D721Med (cell line): ENCODE data around the gene LOC101059915.
"Not testable (repeated sequence)": the region's sequence is repeated elsewhere in the genome, so short reads cannot be mapped to it uniquely, and the experiment has no call there.

Experiments used
- DNase-seq: peaks from one replicate; pipeline ENCODE4 v3.0.0; 2011; ENCODE audit warnings: low spot score; ENCODE audit not compliant: insufficient read length
- FAIRE-seq: peaks from 2 replicates; lab custom pipeline; 2011; peaks lifted over from hg19 to GRCh38; lab: Jason Lieb, UNC
- TF ChIP-seq, protein P1 (sequence below): IDR thresholded peaks from 2 replicates; pipeline ENCODE4 v1.5.1; 2012; ENCODE audit warnings: mild to moderate bottlenecking, control low read depth; ENCODE audit not compliant: insufficient read depth; ENCODE audit errors: missing control alignments

Gene LOC101059915

DNA sequence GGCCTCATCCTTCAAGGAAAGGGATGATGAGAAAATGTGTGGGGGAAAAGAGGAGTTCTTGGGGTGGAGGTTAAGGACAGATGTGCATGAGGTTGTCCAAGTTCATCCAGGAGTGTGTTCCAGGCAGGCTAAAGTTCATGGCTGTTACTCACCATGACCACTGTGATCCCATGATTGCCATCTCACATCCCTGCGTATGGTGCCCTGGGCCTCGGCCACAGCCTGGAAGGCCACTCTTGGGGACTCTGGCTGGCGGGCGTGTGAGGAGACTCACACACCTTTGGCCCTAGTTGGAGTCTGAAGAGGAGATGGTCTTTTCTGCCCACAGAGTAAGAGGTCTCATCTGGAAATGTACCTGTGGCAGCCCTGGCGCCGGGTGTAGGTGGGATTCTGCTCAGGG, 7.4 kb upstream of the LOC101059915 start:
- DNase-seq (no peak), FAIRE-seq (no peak)
- TF ChIP-seq, protein P1, sequence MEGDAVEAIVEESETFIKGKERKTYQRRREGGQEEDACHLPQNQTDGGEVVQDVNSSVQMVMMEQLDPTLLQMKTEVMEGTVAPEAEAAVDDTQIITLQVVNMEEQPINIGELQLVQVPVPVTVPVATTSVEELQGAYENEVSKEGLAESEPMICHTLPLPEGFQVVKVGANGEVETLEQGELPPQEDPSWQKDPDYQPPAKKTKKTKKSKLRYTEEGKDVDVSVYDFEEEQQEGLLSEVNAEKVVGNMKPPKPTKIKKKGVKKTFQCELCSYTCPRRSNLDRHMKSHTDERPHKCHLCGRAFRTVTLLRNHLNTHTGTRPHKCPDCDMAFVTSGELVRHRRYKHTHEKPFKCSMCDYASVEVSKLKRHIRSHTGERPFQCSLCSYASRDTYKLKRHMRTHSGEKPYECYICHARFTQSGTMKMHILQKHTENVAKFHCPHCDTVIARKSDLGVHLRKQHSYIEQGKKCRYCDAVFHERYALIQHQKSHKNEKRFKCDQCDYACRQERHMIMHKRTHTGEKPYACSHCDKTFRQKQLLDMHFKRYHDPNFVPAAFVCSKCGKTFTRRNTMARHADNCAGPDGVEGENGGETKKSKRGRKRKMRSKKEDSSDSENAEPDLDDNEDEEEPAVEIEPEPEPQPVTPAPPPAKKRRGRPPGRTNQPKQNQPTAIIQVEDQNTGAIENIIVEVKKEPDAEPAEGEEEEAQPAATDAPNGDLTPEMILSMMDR, result no peak

DNA sequence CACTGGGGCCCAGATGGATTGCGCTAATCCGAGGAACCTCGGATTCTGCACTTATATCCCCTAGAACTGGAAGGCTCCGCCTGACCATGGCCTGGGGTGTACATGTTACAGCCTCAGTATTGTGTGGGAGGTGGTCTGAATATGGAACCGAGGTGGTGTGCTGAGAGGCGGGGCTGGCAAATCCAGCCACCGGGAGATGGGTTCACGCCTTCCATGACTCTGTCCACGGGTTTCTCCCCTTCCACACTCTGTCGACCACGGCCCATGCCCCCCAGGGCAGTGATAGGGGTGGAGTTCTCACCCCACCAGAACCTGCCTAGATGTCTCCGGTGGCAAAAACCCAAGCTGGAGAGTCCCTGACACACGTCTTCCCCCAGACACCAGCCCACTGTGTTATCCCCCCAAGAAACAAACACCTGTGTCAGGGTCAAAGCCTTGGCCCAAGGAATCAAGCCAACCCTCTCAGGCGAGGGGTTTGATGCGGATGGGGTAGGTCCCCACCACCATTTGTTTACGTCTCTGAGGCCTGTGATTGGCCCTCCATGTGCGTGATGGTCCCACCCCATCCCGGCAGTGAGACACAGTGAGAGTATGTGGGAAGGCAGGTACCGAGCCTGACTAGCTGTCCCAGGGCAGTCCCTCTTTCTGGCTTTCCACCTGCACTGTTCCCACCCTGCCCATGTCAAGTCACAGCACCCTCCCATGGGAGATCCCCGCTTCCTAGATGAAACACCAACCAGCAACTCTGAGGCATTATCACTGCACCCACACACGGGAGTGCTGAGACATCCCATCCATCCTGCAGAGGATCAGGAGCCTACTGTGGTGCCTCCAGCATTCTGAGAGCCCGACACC, 6.6 kb upstream of the LOC101059915 start:
- no peak for DNase-seq
- TF ChIP-seq, protein P1, result no peak
- FAIRE-seq, result no peak

DNA sequence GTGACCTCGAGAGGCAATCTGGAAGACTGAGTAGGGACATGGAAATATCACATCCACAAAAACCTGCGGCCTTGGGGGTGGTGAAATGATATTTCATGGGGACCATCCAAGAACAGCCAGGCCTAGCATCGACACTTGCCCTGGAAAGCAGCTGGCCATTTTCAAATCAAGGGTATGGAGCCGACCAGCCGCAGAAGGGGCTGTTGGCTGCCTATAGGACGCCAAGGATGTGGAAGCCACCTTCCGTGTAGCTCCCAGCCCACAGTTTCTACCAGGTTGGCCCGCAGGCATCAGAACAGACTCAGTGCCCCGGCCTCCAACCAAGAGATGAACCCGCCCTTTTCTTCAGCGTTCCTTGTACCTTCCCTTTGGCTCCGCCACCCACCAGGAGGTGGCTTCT, 5.4 kb upstream of the LOC101059915 start:
- TF ChIP-seq, protein P1, result no peak
- FAIRE-seq (no peak), DNase-seq (no peak)

DNA sequence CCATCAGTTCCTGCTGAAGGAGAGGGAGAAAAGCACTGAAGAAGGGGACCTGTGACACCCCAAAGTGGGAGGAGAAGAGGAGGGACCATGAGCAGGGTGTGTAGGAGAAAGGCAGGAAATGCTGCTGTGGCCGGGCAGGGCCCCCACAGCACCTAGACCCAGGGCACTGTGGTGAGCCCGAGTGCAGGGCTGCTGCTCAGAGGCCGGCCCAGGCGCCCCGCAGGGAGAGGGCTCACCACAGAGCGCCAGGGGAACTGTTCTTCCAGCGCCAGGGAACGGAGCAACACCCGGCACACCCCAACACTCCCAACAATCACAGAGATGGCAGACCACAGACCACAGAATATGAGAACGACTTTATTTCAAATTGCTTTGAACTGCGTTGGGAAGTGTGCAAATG, 4.7 kb upstream of the LOC101059915 start:
- FAIRE-seq, DNase-seq: not testable (repeated sequence)

DNA sequence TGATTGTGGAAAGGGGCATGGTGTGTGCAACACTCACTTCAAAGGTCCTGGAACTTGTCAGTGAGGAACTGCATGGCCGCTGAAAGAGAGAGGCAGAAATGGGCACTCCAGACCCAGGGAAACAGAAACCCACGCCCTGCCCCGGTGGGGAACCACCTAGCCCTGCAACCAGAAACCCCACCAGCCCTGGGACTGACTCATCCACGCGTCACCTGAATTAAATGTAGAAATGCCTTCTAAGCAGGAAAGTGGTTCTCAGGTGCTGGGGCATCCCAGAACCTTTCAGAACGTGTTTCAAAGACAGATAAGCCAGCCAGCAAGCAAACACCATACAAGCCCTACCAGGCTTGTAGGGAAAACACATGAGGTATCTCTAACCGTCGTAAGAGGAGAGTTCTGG, 4.1 kb upstream of the LOC101059915 start:
- not testable (repeated sequence) for FAIRE-seq, DNase-seq

DNA sequence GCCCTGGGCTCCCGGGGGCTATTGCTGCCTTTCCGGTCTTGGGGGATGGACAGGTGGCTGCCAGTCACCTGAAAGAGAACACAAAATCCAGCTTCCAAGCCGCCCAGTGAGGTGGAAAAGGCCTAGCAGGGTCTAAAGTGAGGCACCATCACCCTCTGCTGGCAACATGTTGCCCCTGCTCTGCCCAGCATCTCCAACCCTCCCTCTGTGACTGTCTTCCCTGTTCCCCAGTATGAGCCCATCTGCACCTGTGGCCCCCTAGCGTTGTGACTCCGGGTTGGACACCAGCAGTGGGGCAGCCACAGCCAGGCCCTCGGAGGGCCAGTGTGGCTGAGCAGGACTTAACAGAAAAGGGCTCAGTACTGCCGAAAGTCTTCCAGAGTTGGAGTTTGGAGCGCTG, 3.1 kb upstream of the LOC101059915 start:
- DNase-seq, FAIRE-seq: not testable (repeated sequence)
- TF ChIP-seq, protein P1, result peak; percentile 28

DNA sequence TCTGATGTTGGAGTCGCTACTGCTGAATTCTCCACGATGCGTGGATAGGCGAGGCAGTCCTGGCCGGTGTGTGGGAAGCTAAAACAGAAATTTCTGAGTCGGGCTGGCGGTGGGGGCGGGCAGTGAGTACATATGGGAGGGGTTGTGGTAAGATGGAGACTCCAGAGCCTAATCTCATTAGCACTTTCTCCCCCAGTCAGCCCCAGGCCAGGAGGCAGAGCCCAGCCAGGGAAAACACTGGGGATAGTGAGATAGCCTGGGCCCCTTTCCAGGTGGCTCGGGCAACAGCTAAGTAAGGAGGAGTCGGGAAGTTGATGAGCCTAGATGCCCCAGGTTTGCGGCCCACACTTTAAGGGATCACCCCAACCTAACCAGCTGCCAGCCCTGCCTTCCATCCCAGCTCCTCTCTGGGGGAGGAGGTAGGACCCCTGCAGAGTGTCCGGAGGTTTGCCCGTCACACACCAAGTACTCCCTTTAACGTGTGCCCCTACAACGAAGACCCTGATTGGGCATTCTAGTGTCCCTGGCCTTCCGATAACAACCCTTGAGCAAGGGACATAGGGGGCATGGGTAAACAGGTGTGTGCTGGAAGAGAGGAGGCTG, 2.4 kb upstream of the LOC101059915 start:
- DNase-seq (no peak), FAIRE-seq (no peak)
- TF ChIP-seq, protein P1, result no peak

DNA sequence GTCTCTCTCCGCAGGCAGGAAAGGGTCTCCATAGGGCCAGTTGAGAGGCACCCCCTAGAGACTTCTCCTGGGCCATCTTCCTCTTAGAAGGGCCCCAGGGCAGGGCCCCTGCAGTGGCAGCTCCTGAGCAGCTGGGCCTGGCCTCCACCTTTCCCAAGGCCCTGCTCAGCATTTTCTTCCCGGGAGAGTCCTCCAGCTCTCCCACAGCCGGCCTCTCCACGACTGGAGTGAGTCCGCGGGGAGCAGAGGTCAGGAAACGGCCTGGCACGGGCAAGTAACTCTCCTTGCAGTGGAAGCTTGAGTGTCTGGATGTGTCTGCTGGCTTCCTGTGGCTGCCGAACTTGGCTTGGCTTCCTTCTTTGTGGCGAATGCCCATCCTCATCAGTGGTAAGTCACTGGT, 1.6 kb upstream of the LOC101059915 start:
- TF ChIP-seq, protein P1, result no peak
- FAIRE-seq, result no peak
- DNase-seq, result no peak
